ENCODE data around the gene KCNK4.

DNA sequence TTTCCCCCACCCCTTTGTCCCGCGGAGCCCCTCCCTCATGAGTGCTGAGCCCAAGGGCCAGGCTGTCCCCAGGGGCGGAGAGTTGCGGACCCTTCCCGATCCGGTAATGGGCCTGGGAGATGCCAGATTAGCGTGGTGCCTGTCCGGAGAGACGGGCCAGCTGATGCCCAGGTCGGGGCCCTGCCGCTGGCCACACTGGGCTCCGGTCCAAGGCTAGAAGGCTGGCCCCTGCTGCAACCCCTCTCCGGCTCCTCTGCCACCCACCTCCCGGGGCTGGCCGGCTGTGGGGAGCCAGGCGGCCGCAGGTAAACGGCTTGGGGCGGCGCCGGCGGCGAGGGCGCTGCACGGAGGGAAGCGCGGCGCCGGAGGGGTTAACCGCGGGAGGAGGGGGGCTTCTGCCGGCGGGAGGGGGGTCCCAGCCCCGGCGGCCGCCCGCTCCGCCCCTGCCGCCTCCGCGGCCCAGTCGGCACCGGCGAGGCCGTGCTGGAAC, at the start of gene KCNK4:
- TF ChIP-seq, protein P1, sequence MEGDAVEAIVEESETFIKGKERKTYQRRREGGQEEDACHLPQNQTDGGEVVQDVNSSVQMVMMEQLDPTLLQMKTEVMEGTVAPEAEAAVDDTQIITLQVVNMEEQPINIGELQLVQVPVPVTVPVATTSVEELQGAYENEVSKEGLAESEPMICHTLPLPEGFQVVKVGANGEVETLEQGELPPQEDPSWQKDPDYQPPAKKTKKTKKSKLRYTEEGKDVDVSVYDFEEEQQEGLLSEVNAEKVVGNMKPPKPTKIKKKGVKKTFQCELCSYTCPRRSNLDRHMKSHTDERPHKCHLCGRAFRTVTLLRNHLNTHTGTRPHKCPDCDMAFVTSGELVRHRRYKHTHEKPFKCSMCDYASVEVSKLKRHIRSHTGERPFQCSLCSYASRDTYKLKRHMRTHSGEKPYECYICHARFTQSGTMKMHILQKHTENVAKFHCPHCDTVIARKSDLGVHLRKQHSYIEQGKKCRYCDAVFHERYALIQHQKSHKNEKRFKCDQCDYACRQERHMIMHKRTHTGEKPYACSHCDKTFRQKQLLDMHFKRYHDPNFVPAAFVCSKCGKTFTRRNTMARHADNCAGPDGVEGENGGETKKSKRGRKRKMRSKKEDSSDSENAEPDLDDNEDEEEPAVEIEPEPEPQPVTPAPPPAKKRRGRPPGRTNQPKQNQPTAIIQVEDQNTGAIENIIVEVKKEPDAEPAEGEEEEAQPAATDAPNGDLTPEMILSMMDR (IDR thresholded peaks at IDR 0.05) = no peak
- no peak for TF ChIP-seq POLR2A (IDR thresholded peaks at IDR 0.05)
